ENCODE results near the gene CCDC88A.

DNA sequence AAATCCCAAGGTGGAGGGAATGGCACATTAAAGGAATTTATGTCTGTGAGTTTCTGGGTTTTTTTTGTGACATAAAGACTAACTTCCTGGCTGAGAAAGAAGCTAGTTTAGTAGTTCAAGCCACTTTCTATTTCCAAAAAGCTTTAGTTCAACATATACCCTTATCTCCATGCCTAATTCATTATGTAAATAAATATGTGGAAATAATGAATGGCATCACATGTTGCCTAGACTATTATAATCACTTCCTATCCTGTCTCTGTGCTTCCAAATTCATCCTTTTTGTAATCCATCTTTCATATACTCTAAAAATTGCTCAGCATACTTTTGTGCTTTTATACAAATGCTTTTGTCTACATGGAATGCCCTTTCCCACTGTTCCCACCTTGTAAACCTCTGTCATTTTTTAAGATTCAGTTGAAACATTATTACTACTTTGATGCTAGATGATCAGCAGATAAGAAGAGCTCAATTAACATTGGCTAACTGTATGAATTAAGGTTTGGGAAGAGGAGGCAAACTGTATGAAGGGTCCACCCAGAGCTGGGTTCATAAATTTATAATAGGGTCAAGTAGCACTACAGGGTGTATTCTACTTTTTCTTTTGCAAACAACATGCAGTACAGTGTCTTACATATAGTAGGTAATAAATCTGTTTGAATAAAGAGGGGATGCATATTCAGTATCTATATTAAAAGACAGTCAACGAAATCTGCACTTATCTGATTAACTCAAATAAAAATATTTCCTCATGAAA is 88.9 kb downstream of the CCDC88A start:
- TF ChIP-seq CTCF (IDR thresholded peaks at IDR 0.05) (no peak), POLR2A (IDR thresholded peaks at IDR 0.05) (no peak)

Measured in esophagus squamous epithelium (tissue), 4 donors.